NCI-H2196 (cell line): Measurements from ENCODE around the gene TDO2.
"Not testable (repeated sequence)": the region's sequence is repeated elsewhere in the genome, so short reads cannot be mapped to it uniquely, and the experiment has no call there.

Source experiments
- DNase-seq: peaks from one replicate; lab custom pipeline; 2025; ENCODE audit not compliant: unreplicated experiment; lab: John Stamatoyannopoulos, UW

The TDO2 gene

DNA sequence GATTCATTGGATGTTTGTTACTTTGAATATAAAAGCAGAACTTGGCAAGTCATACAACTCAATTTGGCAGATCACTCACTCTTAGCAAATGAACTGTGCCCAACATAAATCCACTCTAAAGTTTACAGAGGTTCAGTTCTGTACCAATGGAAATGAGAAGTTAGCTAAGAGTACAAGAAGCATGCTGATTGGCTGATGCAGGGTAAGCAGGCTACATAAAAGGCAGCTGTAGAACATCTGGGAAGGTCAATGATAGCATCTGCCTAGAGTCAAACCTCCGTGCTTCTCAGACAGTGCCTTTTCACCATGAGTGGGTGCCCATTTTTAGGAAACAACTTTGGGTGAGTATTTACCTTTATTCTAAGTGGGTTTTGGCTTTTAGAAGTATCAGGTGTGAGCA lies at the start of gene TDO2:
Gene TDO2 (plus strand): TSS at position 244 of the 400 bp plus-strand sequence. CDS start 63 bp downstream, at position 307.
- no peak for DNase-seq

DNA sequence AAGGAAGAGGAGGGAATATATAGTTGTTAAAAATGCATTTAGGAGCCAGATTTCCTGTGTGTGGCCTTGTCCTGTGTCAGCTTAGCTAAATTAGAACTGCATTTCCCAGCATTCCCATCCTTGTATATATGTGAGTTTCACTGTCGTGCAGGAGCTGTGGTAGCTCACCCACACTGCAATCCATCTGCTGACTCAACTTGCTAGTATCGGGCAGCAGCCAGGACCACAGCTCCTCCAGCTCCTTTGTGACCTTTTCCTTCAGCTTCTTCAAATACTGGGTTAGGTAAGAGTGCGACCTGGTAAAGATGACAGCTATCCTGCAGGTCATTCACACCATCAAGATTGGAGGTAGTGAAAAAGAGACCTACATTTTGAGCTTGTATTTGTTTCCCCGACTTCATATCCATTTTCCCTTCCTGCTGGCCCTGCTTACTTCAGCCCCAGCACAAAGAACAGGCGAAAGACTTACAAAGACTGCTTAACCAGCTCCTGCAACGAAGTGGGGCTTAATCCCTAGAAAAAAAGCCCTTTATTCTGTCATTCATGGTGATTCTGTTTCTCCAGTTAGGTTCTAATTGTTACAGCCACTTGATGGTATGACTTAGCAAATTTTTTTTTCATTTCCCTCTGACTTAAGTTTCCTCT lies 48.8 kb upstream of the TDO2 start:
- DNase-seq: no peak

- DNase-seq: no peak
These were observed 47.6 kb upstream of the TDO2 start for GRCh38 chr4:155855897-155856296.

GRCh38 chr4:155866177-155866576 lies 37.3 kb upstream of the TDO2 start, which contains the start of gene ASIC5:
Gene ASIC5 (minus strand): TSS chr4:155866277. CDS start chr4:155866226, 51 bp downstream.
- DNase-seq: no peak

DNA sequence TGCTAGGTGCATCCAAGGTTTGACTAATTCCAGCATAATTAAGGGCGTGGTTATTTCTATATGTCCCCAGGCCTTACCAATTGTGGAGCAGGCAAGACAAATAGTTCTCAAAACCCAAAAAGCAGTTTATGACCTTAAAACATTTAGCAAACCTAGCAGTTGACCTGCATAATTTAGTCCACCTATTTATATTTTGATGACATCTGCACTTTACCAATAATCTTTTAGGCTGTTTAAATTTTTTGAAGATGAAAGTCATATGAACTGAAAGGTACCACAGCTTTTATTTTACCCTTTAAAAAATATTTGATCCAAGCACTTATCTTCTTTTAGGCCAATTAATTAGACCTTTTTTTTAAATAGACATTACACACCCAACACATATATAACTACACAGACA lies 27.6 kb upstream of the TDO2 start:
- no peak for DNase-seq

- DNase-seq: no peak
These were observed 25.5 kb upstream of the TDO2 start for GRCh38 chr4:155877971-155878370.

DNA sequence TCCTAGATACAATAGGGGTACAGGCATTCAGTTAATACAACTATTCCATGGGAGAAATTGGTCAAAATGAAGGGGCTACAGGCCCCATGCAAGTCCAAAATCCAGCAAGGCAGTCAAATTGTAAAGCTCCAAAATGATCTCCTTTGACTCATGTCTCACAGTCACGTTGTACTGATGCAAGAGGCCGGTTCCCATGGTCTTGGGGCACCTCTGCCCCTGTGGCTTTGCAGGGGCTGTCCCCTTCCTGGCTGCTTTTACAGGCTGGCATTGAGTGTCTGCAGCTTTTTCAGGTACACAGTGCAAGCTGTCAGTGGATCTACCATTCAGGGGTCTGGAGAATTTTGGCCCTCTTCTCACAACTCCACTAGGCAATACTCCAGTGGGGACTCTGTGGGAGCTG lies 24.9 kb upstream of the TDO2 start:
- DNase-seq: no peak

DNA sequence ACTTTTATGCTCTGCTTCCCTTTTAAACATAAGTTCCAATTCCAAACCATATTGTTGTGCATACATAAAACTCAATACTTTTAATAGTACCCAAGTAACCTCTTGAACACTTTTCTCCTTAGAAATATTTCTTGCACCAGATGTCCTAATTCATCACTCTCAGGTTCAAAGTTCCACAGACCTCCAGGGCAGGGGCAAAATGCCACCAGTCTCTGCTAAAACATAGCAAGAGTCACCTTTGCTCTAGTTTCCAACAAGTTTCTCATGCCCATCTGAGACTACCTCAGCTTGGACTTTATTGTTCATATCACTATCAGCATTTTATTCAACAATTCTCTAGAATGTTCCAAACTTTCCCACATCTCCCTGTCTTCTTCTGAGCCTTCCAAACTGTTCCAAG lies 23.7 kb upstream of the TDO2 start:
- DNase-seq: no peak

GRCh38 chr4:155881555-155881954 lies 21.9 kb upstream of the TDO2 start:
- DNase-seq: no peak

GRCh38 chr4:155883895-155884294 lies 19.6 kb upstream of the TDO2 start:
- DNase-seq: no peak

DNA sequence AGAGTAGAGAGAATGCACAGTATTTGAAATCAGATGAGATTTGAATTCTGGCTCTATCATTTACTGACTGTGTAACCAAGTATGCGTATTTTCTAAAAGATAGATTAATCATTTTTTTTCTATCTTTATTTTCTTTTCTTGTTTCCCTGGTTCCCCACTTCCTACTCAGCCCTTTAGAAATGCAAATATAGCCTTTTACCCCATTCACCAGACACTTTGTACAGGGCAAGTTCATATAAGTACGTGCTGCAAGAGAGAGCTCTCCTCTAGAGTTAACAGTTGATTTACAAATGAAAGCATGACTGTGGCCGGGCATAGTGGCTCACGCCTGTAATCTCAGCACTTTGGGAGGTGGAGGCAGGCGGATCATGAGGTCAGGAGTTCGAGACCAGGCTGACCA lies 17.8 kb upstream of the TDO2 start:
- DNase-seq: no peak

DNA sequence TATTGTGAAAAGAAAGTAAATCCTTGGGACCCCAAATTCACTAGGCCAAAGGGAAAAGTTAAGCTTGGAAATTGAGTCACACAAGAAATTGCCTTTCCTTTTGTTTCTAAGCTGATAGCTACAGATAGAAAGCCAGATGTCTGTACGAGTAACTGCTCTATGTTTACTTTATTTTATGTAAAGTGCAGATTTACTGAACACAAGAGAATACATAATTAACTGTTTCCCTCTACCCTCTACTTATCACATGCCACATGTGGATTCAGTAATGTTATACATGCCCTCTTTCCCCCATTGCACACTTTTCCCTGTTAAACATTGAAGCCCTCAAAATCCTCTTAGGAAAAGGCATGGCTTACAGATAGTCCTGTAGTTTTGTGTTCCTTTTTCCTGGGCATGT lies 16.5 kb upstream of the TDO2 start:
- no peak for DNase-seq

GRCh38 chr4:155887847-155888570 lies 15.5 kb upstream of the TDO2 start:
- no peak for DNase-seq

- DNase-seq: no peak
These were observed 14.3 kb upstream of the TDO2 start for GRCh38 chr4:155889031-155889793.

DNA sequence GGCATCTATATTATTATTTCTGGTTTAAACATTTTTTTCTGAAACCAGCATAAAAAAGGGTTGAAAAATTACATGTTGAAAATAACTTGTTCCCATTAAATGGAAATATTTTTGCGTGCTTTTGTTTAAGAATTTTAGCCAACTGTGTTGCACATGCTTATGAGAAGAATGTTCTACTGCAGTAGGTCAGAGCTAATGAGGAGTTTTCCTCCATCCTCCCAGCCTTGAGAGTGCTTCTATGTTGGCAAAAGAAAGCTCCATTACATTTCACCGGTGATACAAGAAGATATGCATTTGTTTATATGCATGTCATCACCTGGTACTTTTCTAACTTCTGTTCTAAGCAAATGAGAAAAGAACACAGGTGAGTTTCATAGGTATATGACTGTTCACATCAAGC lies 13.6 kb upstream of the TDO2 start:
- no peak for DNase-seq

- no peak for DNase-seq
These were observed 12.4 kb upstream of the TDO2 start for GRCh38 chr4:155891058-155891457.

DNA sequence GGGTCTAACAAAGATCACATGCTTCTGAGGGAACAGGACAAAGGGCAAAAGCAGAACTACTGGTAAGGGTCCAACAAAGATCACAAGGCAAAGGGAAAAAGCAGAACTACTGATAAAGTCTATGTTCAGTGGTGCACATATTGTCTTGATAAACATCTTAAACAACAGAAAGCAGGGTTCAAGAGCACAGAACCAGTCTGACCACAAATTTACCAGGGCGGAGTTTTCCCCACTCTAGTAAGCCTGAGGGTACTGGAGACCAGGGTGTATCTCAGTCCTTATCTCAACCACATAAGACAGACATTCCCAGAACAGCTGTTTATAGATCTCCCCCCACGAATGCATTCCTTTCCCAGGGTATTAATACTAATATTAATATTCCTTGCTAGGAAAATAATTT lies 5.1 kb upstream of the TDO2 start:
- DNase-seq: not testable (repeated sequence)

- no peak for DNase-seq
These were observed 3.6 kb upstream of the TDO2 start for GRCh38 chr4:155899891-155900290.

GRCh38 chr4:155900381-155900780 lies 3.1 kb upstream of the TDO2 start:
- DNase-seq: no peak

- no peak for DNase-seq
These were observed 2.5 kb upstream of the TDO2 start for GRCh38 chr4:155901013-155901412.

DNA sequence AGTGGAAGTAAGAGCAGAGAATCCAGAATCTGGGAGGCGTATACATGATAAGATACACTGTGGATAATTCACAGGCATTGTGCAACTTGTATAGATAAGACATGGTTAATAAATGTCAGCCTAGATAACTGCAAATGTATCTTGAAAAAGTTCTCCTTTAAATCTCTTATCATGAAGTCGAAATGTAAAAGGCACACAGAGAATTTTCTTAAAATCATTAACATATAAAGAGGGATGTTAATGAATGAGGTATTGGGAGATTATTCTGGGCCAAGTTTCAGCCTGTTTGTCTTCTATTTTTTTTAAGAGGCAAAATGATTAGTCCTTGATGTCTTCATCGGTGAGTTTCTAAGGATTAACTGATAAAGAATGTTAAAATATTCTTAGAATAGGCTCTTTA lies 835 bp downstream of the TDO2 start:
- no peak for DNase-seq
